SK-N-SH treated with all-trans-retinoic acid at 6 μM for 48 hours (cell line): ENCODE results near the gene ABCG2.

Experiments used
- BACH2 ChIP-seq: fragments of 250-450 bp; sonication (Bioruptor Pico); IDR thresholded peaks from 2 replicates; pipeline ENCODE4 v1.9.0; 2021; ENCODE audit warnings: mild to moderate bottlenecking, borderline replicate concordance
- TF ChIP-seq, protein P1 (sequence below): fragments of 250-450 bp; sonication (Bioruptor Pico); IDR thresholded peaks from 2 replicates; pipeline ENCODE4 v1.5.1; 2020; ENCODE audit warnings: low read depth, mild to moderate bottlenecking, moderate library complexity

DNA sequence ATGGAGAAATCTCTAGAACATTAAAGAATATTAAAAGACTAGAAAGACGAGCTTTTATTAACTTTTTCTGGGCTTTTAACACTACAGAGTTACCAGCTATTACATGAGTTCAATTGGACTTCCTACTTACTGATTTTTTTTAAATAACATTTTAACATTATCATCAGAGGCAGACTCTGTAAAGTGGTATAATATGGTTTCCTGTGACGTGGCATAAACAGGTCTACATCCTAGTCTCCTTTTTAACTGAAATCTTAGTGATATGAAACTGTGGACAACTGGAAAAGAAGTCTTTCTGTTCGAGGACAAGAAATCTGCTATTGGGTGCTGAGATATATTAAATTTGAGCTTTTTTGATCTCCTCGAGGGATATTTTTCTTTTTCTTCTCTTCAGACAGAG lies 48.7 kb upstream of the ABCG2 start:
- no peak for TF ChIP-seq BACH2 (CRISPR knock-in tag)
- TF ChIP-seq, protein P1, sequence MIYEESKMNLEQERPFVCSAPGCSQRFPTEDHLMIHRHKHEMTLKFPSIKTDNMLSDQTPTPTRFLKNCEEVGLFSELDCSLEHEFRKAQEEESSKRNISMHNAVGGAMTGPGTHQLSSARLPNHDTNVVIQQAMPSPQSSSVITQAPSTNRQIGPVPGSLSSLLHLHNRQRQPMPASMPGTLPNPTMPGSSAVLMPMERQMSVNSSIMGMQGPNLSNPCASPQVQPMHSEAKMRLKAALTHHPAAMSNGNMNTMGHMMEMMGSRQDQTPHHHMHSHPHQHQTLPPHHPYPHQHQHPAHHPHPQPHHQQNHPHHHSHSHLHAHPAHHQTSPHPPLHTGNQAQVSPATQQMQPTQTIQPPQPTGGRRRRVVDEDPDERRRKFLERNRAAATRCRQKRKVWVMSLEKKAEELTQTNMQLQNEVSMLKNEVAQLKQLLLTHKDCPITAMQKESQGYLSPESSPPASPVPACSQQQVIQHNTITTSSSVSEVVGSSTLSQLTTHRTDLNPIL = no peak
